GM12891 (cell line): Measurements from ENCODE around the gene PUM1.
A peak's percentile ranks its signal among the peaks of the same experiment; 100 is the strongest.
"Not testable (repeated sequence)": the region's sequence is repeated elsewhere in the genome, so short reads cannot be mapped to it uniquely, and the experiment has no call there.

Source experiments
- DNase-seq: peaks from one replicate; pipeline ENCODE4 v3.0.0; 2011; ENCODE audit warnings: low spot score; ENCODE audit not compliant: insufficient read length
- FAIRE-seq: peaks from 2 replicates; lab custom pipeline; 2011; peaks lifted over from hg19 to GRCh38; lab: Jason Lieb, UNC
- PAX5 ChIP-seq: IDR thresholded peaks from 2 replicates; pipeline ENCODE4 v1.6.1; 2011; ENCODE audit warnings: low read length, moderate library complexity, mild to moderate bottlenecking; ENCODE audit not compliant: insufficient read depth, severe bottlenecking
- POLR2A ChIP-seq: IDR thresholded peaks from 2 replicates; pipeline ENCODE4 v1.6.1; 2011; ENCODE audit warnings: low read depth, low read length, control low read depth
- POLR2AphosphoS5 ChIP-seq: IDR thresholded peaks from 2 replicates; pipeline ENCODE4 v1.6.1; 2011; ENCODE audit warnings: low read depth, low read length, control low read depth
- POU2F2 ChIP-seq: IDR thresholded peaks from 2 replicates; pipeline ENCODE4 v1.6.1; 2011; ENCODE audit warnings: low read depth, mild to moderate bottlenecking, control low read depth, low read length, moderate library complexity
- SPI1 ChIP-seq: IDR thresholded peaks from 2 replicates; pipeline ENCODE4 v1.6.1; 2011; ENCODE audit warnings: low read depth, low read length, control low read depth
- TAF1 ChIP-seq: IDR thresholded peaks from 2 replicates; pipeline ENCODE4 v1.6.1; 2011; ENCODE audit warnings: low read depth, low read length, control low read depth

The PUM1 gene

GRCh38 chr1:31095985-31096384, 30.5 kb upstream of the PUM1 start:
- no peak for DNase-seq
- no peak for TF ChIP-seq PAX5
- no peak for TF ChIP-seq POU2F2
- no peak for TF ChIP-seq POLR2A
- TF ChIP-seq POLR2AphosphoS5: no peak
- FAIRE-seq: no peak

- no peak for DNase-seq
- no peak for TF ChIP-seq PAX5
- TF ChIP-seq POU2F2: no peak
- no peak for TF ChIP-seq POLR2A
- no peak for TF ChIP-seq POLR2AphosphoS5
- no peak for TF ChIP-seq TAF1
- no peak for TF ChIP-seq SPI1
- no peak for FAIRE-seq
Measured at GRCh38 chr1:31095298-31095981, 29.9 kb upstream of the PUM1 start.

DNA sequence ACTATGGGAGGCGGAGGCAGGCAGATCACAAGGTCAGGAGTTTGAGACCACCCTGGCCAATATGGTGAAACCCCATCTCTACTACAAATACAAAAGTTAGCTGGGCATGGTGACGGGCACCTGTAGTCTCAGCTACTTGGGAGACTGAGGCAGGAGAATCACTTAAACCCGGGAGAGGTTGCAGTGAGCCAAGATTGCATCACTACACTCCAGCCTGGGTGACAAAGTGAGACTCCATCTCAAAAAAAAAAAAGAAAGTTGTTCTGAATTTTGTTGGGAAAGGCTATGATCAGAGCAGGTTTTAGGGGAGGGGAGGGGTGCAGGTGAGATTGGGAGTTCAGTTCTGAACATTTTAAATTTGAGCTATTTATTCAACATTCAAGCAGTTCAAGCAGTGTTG, 22.6 kb upstream of the PUM1 start:
- DNase-seq, FAIRE-seq: not testable (repeated sequence)

- no peak for TF ChIP-seq TAF1
- DNase-seq (no peak), FAIRE-seq (no peak)
Measured at GRCh38 chr1:31084782-31085569, 19.5 kb upstream of the PUM1 start.

- no peak for DNase-seq
- TF ChIP-seq POLR2A (no peak), SPI1 (no peak), PAX5 (no peak), TAF1 (no peak), POLR2AphosphoS5 (no peak), POU2F2 (no peak)
- FAIRE-seq: no peak
Measured at GRCh38 chr1:31082385-31082784, 16.9 kb upstream of the PUM1 start.

DNA sequence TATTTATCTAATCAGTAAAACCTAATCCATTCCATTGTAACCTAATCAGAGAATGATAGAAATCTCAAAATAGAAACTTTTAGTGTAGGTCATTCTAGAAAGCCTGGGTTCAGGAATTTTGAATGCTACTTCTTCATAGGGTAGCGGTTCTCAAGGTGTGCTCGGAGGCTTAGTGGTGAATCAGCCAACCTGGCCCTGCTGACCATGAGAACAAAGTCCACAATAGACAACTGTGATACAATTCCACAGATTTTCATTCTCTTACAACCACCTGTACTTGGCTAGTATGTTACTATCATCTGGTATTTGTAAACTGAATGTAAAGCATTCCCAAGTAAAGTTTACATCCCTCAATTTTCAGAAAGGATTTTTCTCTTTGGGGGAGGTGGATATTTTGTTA, 7.5 kb upstream of the PUM1 start:
- TF ChIP-seq POLR2AphosphoS5 (no peak), SPI1 (no peak), PAX5 (no peak), POU2F2 (no peak), POLR2A (no peak), TAF1 (no peak)
- DNase-seq (no peak), FAIRE-seq (no peak)

DNA sequence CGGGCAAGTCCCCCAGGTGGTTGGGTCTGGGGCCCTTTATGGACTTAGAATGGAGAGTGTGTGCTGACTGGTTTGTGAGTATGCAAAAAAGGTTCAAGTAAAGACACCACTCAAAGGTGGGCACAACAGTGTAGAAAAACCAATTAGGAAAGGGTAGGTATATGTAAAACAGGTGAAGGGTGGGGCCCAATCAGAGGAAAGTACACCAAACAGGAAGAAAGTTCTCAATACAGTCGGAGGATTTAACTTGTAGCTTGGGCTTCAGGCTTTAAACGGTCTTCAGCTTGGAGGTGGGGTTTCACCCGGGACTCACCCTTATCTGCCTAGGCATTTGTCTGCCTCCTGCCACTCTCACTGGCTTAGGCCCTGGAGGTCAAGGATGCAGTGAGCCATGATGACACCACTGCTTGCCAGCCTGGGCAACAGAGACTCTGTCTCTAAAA, 6.8 kb upstream of the PUM1 start:
- DNase-seq (no peak), FAIRE-seq (no peak)
- no peak for TF ChIP-seq TAF1
- TF ChIP-seq POLR2A: no peak

DNA sequence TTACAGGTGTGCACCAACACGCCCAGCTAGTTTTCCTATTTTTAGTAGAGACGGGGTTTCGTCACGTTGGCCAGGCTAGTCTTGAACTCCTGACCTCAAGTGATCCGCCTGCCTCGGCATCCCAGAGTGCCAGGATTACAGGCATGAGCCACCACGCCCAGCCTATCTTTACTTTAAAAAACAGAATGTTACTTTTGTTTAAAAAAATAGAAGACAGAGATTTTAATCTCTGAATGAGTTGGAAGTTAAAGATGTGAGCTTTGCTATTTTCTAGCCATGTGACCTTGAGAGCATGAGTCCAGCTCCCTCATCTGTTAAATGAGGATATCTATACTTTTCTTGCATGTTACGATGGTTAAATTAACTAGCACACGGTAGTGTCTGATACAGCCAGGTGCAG, 3.9 kb upstream of the PUM1 start:
- FAIRE-seq (no peak), DNase-seq (no peak)
- TF ChIP-seq TAF1 (no peak), PAX5 (no peak), SPI1 (no peak), POU2F2 (no peak), POLR2A (no peak), POLR2AphosphoS5 (no peak)

DNA sequence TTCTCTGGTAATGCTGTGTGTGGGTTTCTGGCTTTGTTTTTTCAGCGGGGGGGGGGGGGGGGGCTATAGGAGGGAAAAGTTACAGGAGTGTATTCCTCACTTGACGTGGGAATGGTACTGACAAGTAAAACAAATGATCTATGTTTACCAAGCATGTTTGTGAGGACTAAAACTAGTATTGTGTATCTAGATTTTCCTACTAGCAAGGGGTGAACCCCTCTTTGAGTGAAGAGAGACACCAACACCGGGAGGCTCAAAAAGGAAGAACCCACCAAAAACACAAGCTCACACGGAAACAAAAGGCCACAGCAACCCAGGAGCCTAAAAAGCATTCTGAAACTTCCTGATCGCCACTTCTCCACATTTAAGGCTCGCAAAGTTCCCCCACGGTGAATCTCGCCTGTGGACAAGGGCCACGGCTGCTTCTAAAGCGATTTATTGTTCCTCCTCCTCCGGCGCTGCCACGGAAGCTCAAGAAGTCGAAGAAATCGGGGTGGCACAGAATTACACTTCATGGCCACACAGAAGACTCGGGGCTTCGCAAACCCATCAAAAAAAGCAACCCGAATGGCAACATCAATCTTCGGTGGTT, 703 bp downstream of the PUM1 start:
- TF ChIP-seq TAF1 (no peak), POU2F2 (no peak), POLR2A (no peak), SPI1 (no peak), PAX5 (no peak)
- DNase-seq (peak; percentile 17), FAIRE-seq (peak; percentile 13)

DNA sequence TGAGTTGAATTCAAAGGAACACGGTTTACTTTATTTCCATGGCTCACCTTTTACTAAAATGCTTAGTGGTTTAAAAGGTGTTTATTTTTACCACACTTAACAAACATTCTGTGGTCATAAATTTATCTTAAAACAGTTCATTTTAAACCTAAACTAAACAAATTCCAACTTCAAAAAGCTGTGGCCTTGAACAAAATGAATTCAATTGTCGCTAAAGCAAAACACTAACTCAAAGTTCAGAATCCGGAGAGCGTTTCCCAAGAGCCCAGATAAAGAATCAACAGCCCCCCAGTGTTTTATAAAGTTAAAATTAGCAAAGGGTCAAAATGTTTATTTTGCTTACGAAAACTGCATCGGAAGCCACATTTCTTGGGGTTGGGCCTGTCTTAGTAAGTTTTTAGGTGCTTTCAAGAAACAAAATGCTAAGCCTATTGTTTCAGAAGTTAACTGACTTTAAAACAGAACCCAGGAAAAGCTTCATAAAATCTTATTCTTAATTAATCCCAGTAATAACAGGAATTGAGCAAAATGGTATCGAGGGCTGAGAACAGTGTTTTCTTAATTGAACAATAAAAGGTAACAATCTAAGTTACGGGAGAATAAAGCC, 1.3 kb downstream of the PUM1 start:
- DNase-seq (no peak), FAIRE-seq (no peak)
- TF ChIP-seq SPI1 (no peak), POU2F2 (no peak), POLR2A (no peak), TAF1 (no peak), PAX5 (no peak), POLR2AphosphoS5 (no peak)

DNA sequence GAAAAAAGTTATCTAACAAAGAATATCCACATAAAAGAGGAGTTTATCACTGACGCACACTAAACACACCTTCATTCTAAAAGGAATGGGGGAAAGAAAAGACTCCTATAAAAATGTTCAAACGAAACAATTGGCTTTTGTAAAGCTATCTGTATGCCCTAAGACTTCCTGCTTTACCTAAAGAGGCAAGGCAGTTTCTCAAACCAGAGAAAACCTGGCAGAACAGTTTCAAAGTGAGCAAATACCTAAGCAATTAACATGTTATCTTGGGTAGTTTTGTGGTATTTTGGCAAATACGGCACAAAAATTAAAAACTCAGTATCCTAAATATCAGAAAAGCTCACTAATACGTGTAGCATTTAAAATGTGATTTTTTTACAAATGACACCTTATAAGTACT, 1.9 kb downstream of the PUM1 start:
- TF ChIP-seq SPI1: 0 out of 2 replicates have a peak, but pooled peaks have one; percentile 5
- TF ChIP-seq PAX5: no peak
- TF ChIP-seq POLR2A: no peak
- DNase-seq: no peak
- no peak for FAIRE-seq
